Activated naive CD4-positive, alpha-beta T cell treated with anti-CD3 and anti-CD28 coated beads, Interleukin-2, amount 50 U/mL, for 24 hours (primary cell): Measurements from ENCODE around the gene SLC17A9.

Experiments
- H3K27ac Mint-ChIP-seq: one replicate; pipeline ENCODE4 v1.8.0; 2021; ENCODE audit warnings: mild to moderate bottlenecking, mixed read lengths
- H3K27me3 Mint-ChIP-seq: one replicate; pipeline ENCODE4 v1.8.0; 2021; ENCODE audit warnings: mixed read lengths
- H3K36me3 Mint-ChIP-seq: one replicate; pipeline ENCODE4 v1.8.0; 2021; ENCODE audit warnings: mixed read lengths
- H3K4me1 Mint-ChIP-seq: one replicate; pipeline ENCODE4 v1.8.0; 2021; ENCODE audit warnings: mixed read lengths
- H3K4me3 Mint-ChIP-seq: one replicate; pipeline ENCODE4 v1.8.0; 2021; ENCODE audit warnings: mild to moderate bottlenecking, mixed read lengths
- H3K9me3 Mint-ChIP-seq: one replicate; pipeline ENCODE4 v1.8.0; 2021; ENCODE audit warnings: mixed read lengths

SLC17A9 gene

GRCh38 chr20:62944746-62945145 lies 7.8 kb upstream of the SLC17A9 start:
- H3K27ac Mint-ChIP-seq = no peak overlapping the region
- H3K36me3 Mint-ChIP-seq = peaks cover 8% of the 10 kb centered on the region
- H3K4me3 Mint-ChIP-seq = no peak overlapping the region
- no peaks in the 10 kb centered on the region for H3K27me3 Mint-ChIP-seq
- H3K4me1 Mint-ChIP-seq = peaks cover 38% of the 10 kb centered on the region
- H3K9me3 Mint-ChIP-seq = no peaks in the 10 kb centered on the region

- peaks cover 34% of the 10 kb centered on the region for H3K4me1 Mint-ChIP-seq
- no peaks in the 10 kb centered on the region for H3K27me3 Mint-ChIP-seq
- no peak overlapping the region for H3K4me3 Mint-ChIP-seq
- no peaks in the 10 kb centered on the region for H3K9me3 Mint-ChIP-seq
- H3K27ac Mint-ChIP-seq = no peak overlapping the region
- peaks cover 14% of the 10 kb centered on the region for H3K36me3 Mint-ChIP-seq
Measured at GRCh38 chr20:62945771-62946339, 6.7 kb upstream of the SLC17A9 start.

GRCh38 chr20:62946918-62947317 lies 5.6 kb upstream of the SLC17A9 start:
- Mint-ChIP-seq H3K36me3 (peaks cover 14% of the 10 kb centered on the region), H3K27me3 (no peaks in the 10 kb centered on the region), H3K4me1 (peaks cover 29% of the 10 kb centered on the region), H3K9me3 (no peaks in the 10 kb centered on the region), H3K27ac (no peak overlapping the region), H3K4me3 (no peak overlapping the region)

GRCh38 chr20:62947532-62948300 lies 4.8 kb upstream of the SLC17A9 start:
- Mint-ChIP-seq H3K27ac (no peak overlapping the region), H3K36me3 (peaks cover 14% of the 10 kb centered on the region), H3K27me3 (no peaks in the 10 kb centered on the region), H3K9me3 (no peaks in the 10 kb centered on the region), H3K4me3 (no peak overlapping the region), H3K4me1 (peaks cover 27% of the 10 kb centered on the region)

GRCh38 chr20:62949153-62949821 lies 3.2 kb upstream of the SLC17A9 start:
- no peak overlapping the region for H3K4me3 Mint-ChIP-seq
- H3K9me3 Mint-ChIP-seq = no peaks in the 10 kb centered on the region
- peaks cover 33% of the 10 kb centered on the region for H3K4me1 Mint-ChIP-seq
- peaks cover 12% of the 10 kb centered on the region for H3K36me3 Mint-ChIP-seq
- no peak overlapping the region for H3K27ac Mint-ChIP-seq
- no peaks in the 10 kb centered on the region for H3K27me3 Mint-ChIP-seq

- H3K4me1 Mint-ChIP-seq = peaks cover 36% of the 10 kb centered on the region
Measured at GRCh38 chr20:62949962-62950361, 2.5 kb upstream of the SLC17A9 start.

GRCh38 chr20:62950741-62951140 lies 1.8 kb upstream of the SLC17A9 start:
- no peaks in the 10 kb centered on the region for H3K27me3 Mint-ChIP-seq

More at GRCh38 chr20:62949962-62950361, 2.5 kb upstream of the SLC17A9 start:
- H3K9me3 Mint-ChIP-seq = no peaks in the 10 kb centered on the region
- peaks cover 12% of the 10 kb centered on the region for H3K36me3 Mint-ChIP-seq
- H3K4me3 Mint-ChIP-seq = no peak overlapping the region
- H3K27me3 Mint-ChIP-seq = no peaks in the 10 kb centered on the region
- peak overlapping the region; percentile 65 for H3K27ac Mint-ChIP-seq

GRCh38 chr20:62951143-62951895 lies 1.2 kb upstream of the SLC17A9 start:
- H3K4me3 Mint-ChIP-seq = no peak overlapping the region
- no peaks in the 10 kb centered on the region for H3K27me3 Mint-ChIP-seq
- H3K36me3 Mint-ChIP-seq = peaks cover 12% of the 10 kb centered on the region
- no peaks in the 10 kb centered on the region for H3K9me3 Mint-ChIP-seq
- no peak overlapping the region for H3K27ac Mint-ChIP-seq
- peaks cover 36% of the 10 kb centered on the region for H3K4me1 Mint-ChIP-seq

More at GRCh38 chr20:62950741-62951140, 1.8 kb upstream of the SLC17A9 start:
- Mint-ChIP-seq H3K4me1 (peaks cover 36% of the 10 kb centered on the region), H3K9me3 (no peaks in the 10 kb centered on the region), H3K36me3 (peaks cover 12% of the 10 kb centered on the region), H3K27ac (no peak overlapping the region), H3K4me3 (no peak overlapping the region)

- Mint-ChIP-seq H3K4me3 (peak overlapping the region; percentile 36), H3K36me3 (peaks cover 10% of the 10 kb centered on the region), H3K4me1 (peaks cover 36% of the 10 kb centered on the region), H3K27me3 (no peaks in the 10 kb centered on the region), H3K9me3 (no peaks in the 10 kb centered on the region), H3K27ac (peak overlapping the region; percentile 41)
Measured at GRCh38 chr20:62951896-62952372, 575 bp upstream of the SLC17A9 start.

- Mint-ChIP-seq H3K4me1 (peaks cover 30% of the 10 kb centered on the region), H3K27me3 (no peaks in the 10 kb centered on the region), H3K36me3 (peaks cover 10% of the 10 kb centered on the region), H3K27ac (no peak overlapping the region), H3K9me3 (no peaks in the 10 kb centered on the region), H3K4me3 (peak overlapping the region; percentile 73)
Measured at GRCh38 chr20:62952968-62953838, 694 bp downstream of the SLC17A9 start.

- H3K27ac Mint-ChIP-seq = peak overlapping the region; percentile 43
- H3K36me3 Mint-ChIP-seq = peaks cover 7% of the 10 kb centered on the region
- peak overlapping the region; percentile 73 for H3K4me3 Mint-ChIP-seq
- peaks cover 30% of the 10 kb centered on the region for H3K4me1 Mint-ChIP-seq
- H3K9me3 Mint-ChIP-seq = no peaks in the 10 kb centered on the region
- H3K27me3 Mint-ChIP-seq = no peaks in the 10 kb centered on the region
Measured at GRCh38 chr20:62953839-62954703, 1.6 kb downstream of the SLC17A9 start.

- Mint-ChIP-seq H3K9me3 (no peaks in the 10 kb centered on the region), H3K4me3 (no peak overlapping the region), H3K36me3 (no peaks in the 10 kb centered on the region), H3K27ac (no peak overlapping the region), H3K27me3 (no peaks in the 10 kb centered on the region), H3K4me1 (peaks cover 35% of the 10 kb centered on the region)
Measured at GRCh38 chr20:62955519-62956386, 3.2 kb downstream of the SLC17A9 start.

GRCh38 chr20:62956387-62957135 lies 4.1 kb downstream of the SLC17A9 start:
- Mint-ChIP-seq H3K27me3 (no peaks in the 10 kb centered on the region), H3K27ac (no peak overlapping the region), H3K4me1 (peaks cover 30% of the 10 kb centered on the region), H3K9me3 (no peaks in the 10 kb centered on the region), H3K4me3 (no peak overlapping the region), H3K36me3 (no peaks in the 10 kb centered on the region)
